Measurements from ENCODE around the gene RFX4.

DNA sequence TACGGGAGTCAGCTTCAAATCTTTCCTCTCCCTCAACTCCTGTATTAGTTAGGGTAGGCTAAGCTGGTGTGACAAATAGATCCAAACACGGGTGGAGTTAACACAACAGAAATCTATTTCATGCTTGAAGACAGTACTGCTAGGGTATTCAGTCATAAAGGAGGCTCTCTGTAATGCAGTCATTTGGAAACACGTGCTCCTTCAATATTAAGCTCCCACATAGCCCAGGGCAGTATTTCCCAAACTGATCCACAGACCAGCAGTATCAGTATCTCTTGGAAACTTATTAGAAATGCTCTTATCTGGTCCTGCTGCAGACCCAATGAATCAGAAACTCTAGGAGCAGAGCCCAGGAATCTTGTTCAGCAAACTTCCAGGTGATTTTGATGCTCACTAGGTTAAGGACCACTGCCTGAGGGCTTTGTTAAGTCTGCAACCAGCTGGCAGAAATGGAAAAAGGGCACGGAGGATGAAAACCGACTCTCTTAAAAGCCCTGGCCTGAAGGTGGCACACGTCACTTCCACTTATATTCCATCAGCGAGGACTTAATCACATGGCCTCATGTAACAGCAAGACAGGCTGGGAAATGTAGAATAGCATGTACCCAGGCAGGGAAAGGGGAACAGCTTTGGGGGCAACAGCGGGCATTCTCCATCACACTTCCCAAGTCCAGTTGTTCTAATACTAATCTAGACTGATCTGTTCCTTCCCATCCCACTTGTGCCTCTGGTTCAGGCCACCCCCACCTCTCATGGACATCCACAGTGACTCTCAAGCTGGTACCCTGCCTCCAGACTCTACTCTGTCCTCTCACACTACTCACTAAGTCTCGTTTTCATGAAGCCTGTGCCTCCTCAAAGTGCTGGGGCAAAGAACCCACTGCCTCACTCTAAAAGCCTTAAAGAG lies 153.5 kb downstream of the RFX4 start:
- TF ChIP-seq, protein P1, sequence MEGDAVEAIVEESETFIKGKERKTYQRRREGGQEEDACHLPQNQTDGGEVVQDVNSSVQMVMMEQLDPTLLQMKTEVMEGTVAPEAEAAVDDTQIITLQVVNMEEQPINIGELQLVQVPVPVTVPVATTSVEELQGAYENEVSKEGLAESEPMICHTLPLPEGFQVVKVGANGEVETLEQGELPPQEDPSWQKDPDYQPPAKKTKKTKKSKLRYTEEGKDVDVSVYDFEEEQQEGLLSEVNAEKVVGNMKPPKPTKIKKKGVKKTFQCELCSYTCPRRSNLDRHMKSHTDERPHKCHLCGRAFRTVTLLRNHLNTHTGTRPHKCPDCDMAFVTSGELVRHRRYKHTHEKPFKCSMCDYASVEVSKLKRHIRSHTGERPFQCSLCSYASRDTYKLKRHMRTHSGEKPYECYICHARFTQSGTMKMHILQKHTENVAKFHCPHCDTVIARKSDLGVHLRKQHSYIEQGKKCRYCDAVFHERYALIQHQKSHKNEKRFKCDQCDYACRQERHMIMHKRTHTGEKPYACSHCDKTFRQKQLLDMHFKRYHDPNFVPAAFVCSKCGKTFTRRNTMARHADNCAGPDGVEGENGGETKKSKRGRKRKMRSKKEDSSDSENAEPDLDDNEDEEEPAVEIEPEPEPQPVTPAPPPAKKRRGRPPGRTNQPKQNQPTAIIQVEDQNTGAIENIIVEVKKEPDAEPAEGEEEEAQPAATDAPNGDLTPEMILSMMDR (IDR thresholded peaks at IDR 0.05) = no peak
- TF ChIP-seq EZH2 (IDR thresholded peaks at IDR 0.05) = no peak
- no peak for TF ChIP-seq EZH2phosphoT487 (IDR thresholded peaks at IDR 0.05)

Data from neural progenitor cell (in vitro differentiated cells).